HG03442 (cell line): Measurements from ENCODE around the gene CCPG1.

Source experiments
- ATAC-seq: cut with Tn5 transposase; IDR thresholded peaks from one replicate; pipeline ENCODE4 v1.9.1; 2021; ENCODE audit warnings: mild to moderate bottlenecking, moderate library complexity; ENCODE audit not compliant: unreplicated experiment

The CCPG1 gene

GRCh38 chr15:55319537-55320237 is 88.5 kb downstream of the CCPG1 start:
- ATAC-seq: peak; percentile 44

- ATAC-seq: peak; percentile 90
These were observed 89.3 kb downstream of the CCPG1 start, which contains the start of the genes PIGB and PIGBOS1 for GRCh38 chr15:55318588-55319494. TSS of gene PIGB (plus strand) at chr15:55319222. CDS start at chr15:55319251, 29 bp downstream. TSS of gene PIGBOS1 (minus strand) at chr15:55319123. CDS start at chr15:55317792, 1,331 bp downstream.
